GM12872 (cell line): ENCODE results near the gene UNK.

Experiments used
- TF ChIP-seq, protein P1 (sequence below): IDR thresholded peaks from 3 replicates; pipeline ENCODE4 v1.5.1; 2011; ENCODE audit warnings: low read depth, mild to moderate bottlenecking, low read length, moderate library complexity; ENCODE audit not compliant: insufficient read depth

The UNK gene

DNA sequence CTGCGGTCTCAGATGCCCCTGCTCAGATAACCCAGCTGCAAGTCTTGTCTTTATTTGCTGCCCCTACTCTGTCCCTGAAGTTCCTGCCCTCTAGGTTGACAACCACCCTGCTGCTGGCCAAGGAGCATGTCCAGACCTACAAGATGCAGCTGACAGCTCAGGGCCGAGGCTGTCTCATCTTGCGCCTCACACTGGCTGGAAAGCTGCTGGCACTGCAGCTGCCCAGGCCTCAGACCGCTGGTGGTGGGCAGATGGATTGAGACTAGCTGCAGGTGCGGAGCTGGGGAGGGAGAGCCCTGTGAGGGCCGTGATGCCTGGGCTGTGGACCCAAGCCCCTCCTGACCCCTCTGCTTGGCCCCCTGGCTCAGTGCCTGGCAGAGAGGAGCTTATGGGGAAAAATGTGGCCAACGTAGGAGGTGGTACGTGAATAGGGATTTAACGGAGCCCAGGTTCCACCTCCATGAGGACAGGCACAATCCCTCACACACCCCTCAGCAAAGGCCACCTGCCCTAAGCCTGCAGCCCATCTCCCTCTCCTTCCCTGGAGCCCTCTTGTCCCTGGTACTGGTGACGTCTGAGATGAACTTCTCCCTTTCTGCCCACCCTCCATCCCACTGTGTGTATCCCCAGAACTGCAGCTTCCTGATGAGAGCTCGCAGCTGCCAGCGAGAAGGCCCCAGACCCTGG lies 11.3 kb upstream of the UNK start:
- TF ChIP-seq, protein P1, sequence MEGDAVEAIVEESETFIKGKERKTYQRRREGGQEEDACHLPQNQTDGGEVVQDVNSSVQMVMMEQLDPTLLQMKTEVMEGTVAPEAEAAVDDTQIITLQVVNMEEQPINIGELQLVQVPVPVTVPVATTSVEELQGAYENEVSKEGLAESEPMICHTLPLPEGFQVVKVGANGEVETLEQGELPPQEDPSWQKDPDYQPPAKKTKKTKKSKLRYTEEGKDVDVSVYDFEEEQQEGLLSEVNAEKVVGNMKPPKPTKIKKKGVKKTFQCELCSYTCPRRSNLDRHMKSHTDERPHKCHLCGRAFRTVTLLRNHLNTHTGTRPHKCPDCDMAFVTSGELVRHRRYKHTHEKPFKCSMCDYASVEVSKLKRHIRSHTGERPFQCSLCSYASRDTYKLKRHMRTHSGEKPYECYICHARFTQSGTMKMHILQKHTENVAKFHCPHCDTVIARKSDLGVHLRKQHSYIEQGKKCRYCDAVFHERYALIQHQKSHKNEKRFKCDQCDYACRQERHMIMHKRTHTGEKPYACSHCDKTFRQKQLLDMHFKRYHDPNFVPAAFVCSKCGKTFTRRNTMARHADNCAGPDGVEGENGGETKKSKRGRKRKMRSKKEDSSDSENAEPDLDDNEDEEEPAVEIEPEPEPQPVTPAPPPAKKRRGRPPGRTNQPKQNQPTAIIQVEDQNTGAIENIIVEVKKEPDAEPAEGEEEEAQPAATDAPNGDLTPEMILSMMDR: no peak

DNA sequence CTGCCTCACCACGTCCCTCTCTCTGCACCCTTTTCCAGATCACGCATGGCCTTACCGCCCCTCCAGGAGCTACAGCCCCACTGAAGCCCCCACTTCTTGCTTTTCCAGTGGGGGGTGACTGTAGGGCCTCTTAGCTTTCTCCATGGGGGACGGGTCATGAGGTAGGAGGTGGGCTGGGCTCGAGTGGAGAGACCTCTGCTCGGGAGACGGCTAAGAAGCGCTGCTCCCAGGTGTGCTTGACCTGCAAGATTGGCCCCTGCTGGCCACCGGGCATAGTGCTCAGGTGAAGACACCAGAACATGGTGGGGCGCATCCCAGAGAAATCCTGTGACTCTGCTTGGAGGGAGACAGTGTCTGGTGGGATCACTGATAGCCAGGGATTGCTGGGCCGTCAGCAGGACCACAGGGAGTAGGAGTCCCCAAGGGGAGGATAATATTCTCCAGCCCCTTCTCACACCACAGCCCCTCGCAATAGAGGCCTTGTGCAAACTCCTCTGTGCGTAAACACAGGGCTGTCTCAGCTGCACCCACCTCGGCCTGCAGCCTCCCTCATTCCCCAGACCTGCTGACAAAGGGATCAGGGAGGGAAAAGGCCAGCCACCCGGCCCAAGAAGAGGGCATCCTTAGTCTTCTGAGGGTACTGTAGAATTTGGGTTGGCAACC lies 10.7 kb upstream of the UNK start:
- TF ChIP-seq, protein P1: 0 out of 3 replicates have a peak, but pooled peaks have one; percentile 9

DNA sequence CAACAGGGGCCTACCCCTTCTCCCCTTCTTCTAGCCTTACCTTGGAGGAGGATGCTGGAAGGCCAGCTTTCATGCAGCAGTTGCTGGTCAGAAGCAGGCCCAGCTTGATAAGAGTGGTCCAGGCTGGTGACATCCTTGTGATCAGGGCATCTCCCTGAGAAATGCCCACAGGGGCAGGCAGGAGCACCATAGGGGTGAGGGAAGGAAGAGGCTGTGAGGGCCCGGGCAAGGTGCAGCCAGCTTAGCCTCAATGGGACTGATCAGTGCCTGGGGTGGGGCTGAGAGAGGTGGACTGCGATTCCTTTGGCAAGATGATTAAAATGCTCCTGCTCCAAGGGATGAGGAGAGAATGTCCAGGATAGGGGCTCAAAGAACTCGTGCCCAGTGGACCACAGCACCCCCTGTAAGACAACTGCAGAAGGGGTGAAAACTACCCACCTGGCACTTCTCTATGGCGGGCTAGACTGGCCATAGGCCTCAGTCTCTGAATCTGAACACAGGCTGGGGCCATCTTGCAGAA lies 10.1 kb upstream of the UNK start:
- TF ChIP-seq, protein P1: no peak

DNA sequence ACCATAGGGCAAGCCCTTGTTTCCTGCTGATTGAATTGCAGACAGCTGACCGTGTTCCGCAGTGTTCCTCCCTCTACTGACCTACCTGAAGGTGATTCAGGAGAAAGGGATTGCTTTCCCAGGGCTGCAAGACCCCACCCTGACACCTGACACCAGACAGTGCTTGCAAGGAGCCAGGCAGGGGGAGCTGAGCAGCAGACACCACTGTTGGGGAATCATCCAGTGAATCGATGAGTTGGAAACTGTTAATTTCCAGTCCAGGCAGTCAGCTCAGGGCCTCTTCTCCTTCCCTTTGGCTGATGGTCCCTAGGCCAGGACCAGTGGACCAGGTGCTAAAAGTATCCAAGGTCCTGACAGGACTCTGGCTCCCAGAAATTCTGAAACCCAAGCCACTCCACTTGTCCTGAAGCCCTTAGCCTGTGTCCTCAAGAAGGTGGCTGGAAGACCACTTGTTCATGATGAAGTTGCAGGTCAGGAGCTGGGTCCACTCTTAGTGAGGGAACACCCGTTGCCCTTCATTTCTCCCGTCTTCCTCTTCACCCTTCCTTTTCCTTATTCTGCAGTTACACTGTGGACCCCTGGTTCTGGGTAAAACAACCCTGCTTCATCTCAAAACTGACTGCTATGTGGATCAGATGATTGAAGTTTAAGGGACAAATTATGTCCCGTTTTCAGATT lies 9.5 kb upstream of the UNK start:
- TF ChIP-seq, protein P1: no peak

DNA sequence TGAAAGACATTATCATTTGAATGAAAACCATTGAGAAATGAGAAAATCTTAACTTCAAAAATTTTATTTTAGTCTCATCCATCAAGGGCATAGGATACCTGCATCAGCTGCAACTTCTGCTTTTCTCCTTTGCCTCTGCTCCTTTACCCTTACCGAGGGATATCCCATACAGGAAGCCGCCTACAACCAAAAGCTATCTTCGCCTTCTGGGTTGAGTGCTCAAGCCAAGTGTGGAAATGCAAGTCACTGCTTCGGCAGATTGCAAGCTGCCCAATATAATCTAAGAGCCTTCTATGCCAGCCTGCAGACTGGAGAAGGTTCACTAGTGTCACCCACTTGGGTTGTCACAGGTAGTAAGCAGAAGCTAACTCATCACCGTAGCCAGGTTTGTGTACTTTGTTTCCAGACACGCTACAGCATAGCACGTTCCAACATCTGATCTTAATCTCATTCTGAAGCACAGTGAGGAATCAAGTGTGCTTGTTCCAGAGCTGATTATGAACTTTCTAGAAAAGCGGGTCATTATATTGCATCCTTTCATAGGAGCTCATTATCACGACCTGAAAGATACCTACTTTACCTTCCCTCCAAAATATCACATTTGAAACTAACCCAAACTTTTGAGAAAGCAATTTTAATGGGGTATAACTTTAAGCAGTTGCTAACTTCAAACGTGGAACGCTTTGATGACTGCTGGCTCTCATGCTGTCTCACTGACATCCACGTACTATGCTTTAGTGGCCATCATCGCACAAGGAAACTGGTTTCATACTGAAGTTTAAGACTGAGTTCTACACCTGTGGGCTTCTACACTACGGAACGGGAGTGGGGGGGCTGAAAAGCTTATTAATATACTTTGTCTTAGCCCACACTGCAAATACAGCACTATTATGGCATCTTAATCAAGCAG lies 8.0 kb upstream of the UNK start:
- TF ChIP-seq, protein P1: no peak

DNA sequence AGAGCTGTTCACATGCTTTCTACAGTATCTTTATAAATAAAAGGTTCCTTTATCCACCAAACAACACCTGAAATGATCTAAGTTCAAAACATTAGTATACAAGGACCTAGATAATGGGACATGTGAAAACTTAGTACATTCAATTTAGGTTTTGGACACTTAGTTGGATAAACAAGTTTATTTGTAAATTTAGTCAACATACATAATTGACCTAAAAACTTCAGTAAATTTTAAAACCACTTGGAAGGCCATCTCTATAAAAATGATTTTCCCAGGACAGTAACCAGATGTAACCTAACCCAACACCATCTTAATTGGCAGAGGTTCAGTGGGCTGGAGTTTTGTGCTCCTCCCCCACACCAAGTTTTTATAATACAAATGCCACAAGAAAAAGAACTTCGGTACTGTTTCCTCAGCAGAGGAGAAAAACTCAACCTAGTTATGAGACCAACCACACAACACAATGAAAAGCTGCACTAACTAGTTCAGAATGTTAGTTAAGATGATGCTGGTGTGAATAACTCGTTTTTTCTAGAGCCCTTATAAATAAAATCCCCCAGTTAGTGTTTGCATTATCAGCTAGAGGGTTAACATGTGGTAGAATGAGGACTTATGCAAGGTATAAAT lies 7.2 kb upstream of the UNK start:
- TF ChIP-seq, protein P1: no peak
